Measurements from ENCODE around the gene GLCCI1. TPM values are rescaled to one million over a fixed set of nuclear protein-coding genes. Genes with fewer than 3 reads are reported as not detected.

GLCCI1 gene
- total RNA-seq, 1 donor from 2014 or later: 2.1 TPM

GRCh38 chr7:8000315-8000941 is 31.8 kb downstream of the GLCCI1 start:
- Histone ChIP-seq H3K4me3 (ENCODE audit: low read depth, low read length) (no peak overlapping the region), H3K36me3 (ENCODE audit: control insufficient read depth, insufficient read depth, low read length) (no peaks in the 10 kb centered on the region), H3K27me3 (ENCODE audit: control insufficient read depth, insufficient read depth, low read length) (no peaks in the 10 kb centered on the region)
- no peak for TF ChIP-seq CTCF (IDR thresholded peaks at IDR 0.05; ENCODE audit: insufficient read depth, low read length, severe bottlenecking)
- DNase-seq (ENCODE audit: low read depth) (no peak), FAIRE-seq (no peak)

- no peaks in the 10 kb centered on the region for H3K36me3 ChIP-seq (ENCODE audit: control insufficient read depth, insufficient read depth, low read length)
- no peak for DNase-seq (ENCODE audit: low read depth)
- no peaks in the 10 kb centered on the region for H3K27me3 ChIP-seq (ENCODE audit: control insufficient read depth, insufficient read depth, low read length)
- no peak overlapping the region for H3K4me3 ChIP-seq (ENCODE audit: low read depth, low read length)
- no peak for TF ChIP-seq CTCF (IDR thresholded peaks at IDR 0.05; ENCODE audit: insufficient read depth, low read length, severe bottlenecking)
- no peak for FAIRE-seq
Measured at GRCh38 chr7:8003077-8003476, 34.5 kb downstream of the GLCCI1 start.

GRCh38 chr7:8005279-8005678 is 36.7 kb downstream of the GLCCI1 start:
- DNase-seq (ENCODE audit: low read depth) (no peak), FAIRE-seq (no peak)
- H3K27me3 ChIP-seq (ENCODE audit: control insufficient read depth, insufficient read depth, low read length): no peaks in the 10 kb centered on the region
- no peak for TF ChIP-seq CTCF (IDR thresholded peaks at IDR 0.05; ENCODE audit: insufficient read depth, low read length, severe bottlenecking)
- no peak overlapping the region for H3K4me3 ChIP-seq (ENCODE audit: low read depth, low read length)
- H3K36me3 ChIP-seq (ENCODE audit: control insufficient read depth, insufficient read depth, low read length): no peaks in the 10 kb centered on the region

- FAIRE-seq: no peak
- H3K27me3 ChIP-seq (ENCODE audit: control insufficient read depth, insufficient read depth, low read length): no peaks in the 10 kb centered on the region
- no peak for TF ChIP-seq CTCF (IDR thresholded peaks at IDR 0.05; ENCODE audit: insufficient read depth, low read length, severe bottlenecking)
- no peaks in the 10 kb centered on the region for H3K36me3 ChIP-seq (ENCODE audit: control insufficient read depth, insufficient read depth, low read length)
- DNase-seq (ENCODE audit: low read depth): peak; percentile 20
- H3K4me3 ChIP-seq (ENCODE audit: low read depth, low read length): no peak overlapping the region
Measured at GRCh38 chr7:8014399-8014798, 45.8 kb downstream of the GLCCI1 start.

GRCh38 chr7:8015100-8015745 is 46.6 kb downstream of the GLCCI1 start:
- FAIRE-seq (no peak), DNase-seq (ENCODE audit: low read depth) (no peak)
- no peaks in the 10 kb centered on the region for H3K36me3 ChIP-seq (ENCODE audit: control insufficient read depth, insufficient read depth, low read length)
- H3K27me3 ChIP-seq (ENCODE audit: control insufficient read depth, insufficient read depth, low read length): no peaks in the 10 kb centered on the region
- H3K4me3 ChIP-seq (ENCODE audit: low read depth, low read length): no peak overlapping the region
- TF ChIP-seq CTCF (IDR thresholded peaks at IDR 0.05; ENCODE audit: insufficient read depth, low read length, severe bottlenecking): no peak

- H3K4me3 ChIP-seq (ENCODE audit: low read depth, low read length): no peak overlapping the region
- FAIRE-seq: no peak
- H3K27me3 ChIP-seq (ENCODE audit: control insufficient read depth, insufficient read depth, low read length): no peaks in the 10 kb centered on the region
- H3K36me3 ChIP-seq (ENCODE audit: control insufficient read depth, insufficient read depth, low read length): no peaks in the 10 kb centered on the region
- no peak for TF ChIP-seq CTCF (IDR thresholded peaks at IDR 0.05; ENCODE audit: insufficient read depth, low read length, severe bottlenecking)
- no peak for DNase-seq (ENCODE audit: low read depth)
Measured at GRCh38 chr7:8015746-8016120, 47.1 kb downstream of the GLCCI1 start.

Measured in bronchial epithelial cell (primary cell).